Fibroblast of skin of right biceps (primary cell): ENCODE measurements around the gene ADAMTS15.
A peak's percentile ranks its signal among the peaks of the same experiment; 100 is the strongest.

ENCODE experiments used
- DNase-seq: peaks from one replicate; pipeline ENCODE4 v3.0.0-alpha.2; 2013

ADAMTS15 gene

GRCh38 chr11:130485983-130486382 is 37.5 kb downstream of the ADAMTS15 start:
- DNase-seq: no peak

- DNase-seq: no peak
Measured at GRCh38 chr11:130486391-130486836, 38.0 kb downstream of the ADAMTS15 start.

GRCh38 chr11:130486987-130487923 is 38.8 kb downstream of the ADAMTS15 start:
- no peak for DNase-seq

- DNase-seq: no peak
Measured at GRCh38 chr11:130487924-130488815, 39.7 kb downstream of the ADAMTS15 start.

- no peak for DNase-seq
Measured at GRCh38 chr11:130488848-130489584, 40.6 kb downstream of the ADAMTS15 start.

- DNase-seq: no peak
Measured at GRCh38 chr11:130489716-130490115, 41.3 kb downstream of the ADAMTS15 start.

- no peak for DNase-seq
Measured at GRCh38 chr11:130490682-130491449, 42.4 kb downstream of the ADAMTS15 start.

- DNase-seq: no peak
Measured at GRCh38 chr11:130498181-130498580, 49.7 kb downstream of the ADAMTS15 start.

- no peak for DNase-seq
Measured at GRCh38 chr11:130499828-130500227, 51.4 kb downstream of the ADAMTS15 start.

GRCh38 chr11:130504317-130504716 is 55.9 kb downstream of the ADAMTS15 start:
- no peak for DNase-seq

- no peak for DNase-seq
Measured at GRCh38 chr11:130508913-130509312, 60.5 kb downstream of the ADAMTS15 start.

- no peak for DNase-seq
Measured at GRCh38 chr11:130509942-130510341, 61.5 kb downstream of the ADAMTS15 start.

GRCh38 chr11:130510407-130511006 is 62.1 kb downstream of the ADAMTS15 start:
- no peak for DNase-seq

- no peak for DNase-seq
Measured at GRCh38 chr11:130511765-130512164, 63.3 kb downstream of the ADAMTS15 start.

GRCh38 chr11:130512662-130513061 is 64.2 kb downstream of the ADAMTS15 start:
- no peak for DNase-seq

- DNase-seq: no peak
Measured at GRCh38 chr11:130513132-130513531, 64.7 kb downstream of the ADAMTS15 start.

- peak; percentile 32 for DNase-seq
Measured at GRCh38 chr11:130514316-130514715, 65.9 kb downstream of the ADAMTS15 start.

GRCh38 chr11:130514851-130515250 is 66.4 kb downstream of the ADAMTS15 start:
- no peak for DNase-seq

GRCh38 chr11:130515829-130516553 is 67.5 kb downstream of the ADAMTS15 start:
- no peak for DNase-seq

GRCh38 chr11:130516554-130517505 is 68.4 kb downstream of the ADAMTS15 start:
- no peak for DNase-seq
